Liver (tissue), 9 donors: ENCODE measurements around the gene ANKFN1. TPM values are rescaled to one million over a fixed set of nuclear protein-coding genes. Genes with fewer than 3 reads are reported as not detected.
A peak's percentile ranks its signal among the peaks of the same experiment; 100 is the strongest.

Experiments
- DNase-seq: peaks from one replicate; pipeline ENCODE4 v3.0.0-alpha.2; 2017; ENCODE audit warnings: low spot score
- H3K27ac ChIP-seq, 2 donors: one replicate each; pipeline ENCODE4 v1.7.0; 2013; ENCODE audit warnings: inconsistent platforms in 2 of 2, low read length in 2 of 2, control low read depth in 1 of 2, low read depth in 1 of 2, mild to moderate bottlenecking in 1 of 2
- H3K27me3 ChIP-seq, 4 donors: one replicate each; pipeline versions ENCODE4 v1.6.1 to v1.7.0; 2013; ENCODE audit warnings: low read length in 3 of 4, inconsistent platforms in 1 of 4, mild to moderate bottlenecking in 1 of 4, moderate library complexity in 1 of 4; ENCODE audit not compliant: control insufficient read depth in 4 of 4, insufficient read depth in 4 of 4
- H3K36me3 ChIP-seq, 4 donors: one replicate each; pipeline versions ENCODE4 v1.6.1 to v1.7.0; 2013; ENCODE audit warnings: low read length in 3 of 4, mild to moderate bottlenecking in 3 of 4, low read depth in 1 of 4, moderate library complexity in 1 of 4; ENCODE audit not compliant: control insufficient read depth in 4 of 4, insufficient read depth in 3 of 4
- H3K4me1 ChIP-seq, 4 donors: one replicate each; pipeline versions ENCODE4 v1.6.1 to v1.7.0; 2013; ENCODE audit warnings: low read length in 3 of 4, mild to moderate bottlenecking in 3 of 4, moderate library complexity in 1 of 4; ENCODE audit not compliant: control insufficient read depth in 4 of 4, insufficient read depth in 4 of 4
- H3K4me3 ChIP-seq, 3 donors: one replicate each; pipeline versions ENCODE4 v1.6.1 to v1.7.0; 2013; ENCODE audit warnings: low read length in 3 of 3, control low read depth in 1 of 3, low read depth in 1 of 3, mild to moderate bottlenecking in 1 of 3
- H3K9ac ChIP-seq, 2 donors: one replicate each; pipeline ENCODE4 v1.7.0; 2013; ENCODE audit warnings: low read length in 2 of 2, mild to moderate bottlenecking in 2 of 2, moderate library complexity in 2 of 2, control low read depth in 1 of 2, low read depth in 1 of 2
- H3K9me3 ChIP-seq, 4 donors: one replicate each; pipeline versions ENCODE4 v1.6.1 to v1.7.0; 2013; ENCODE audit warnings: low read length in 3 of 4; ENCODE audit not compliant: control insufficient read depth in 4 of 4
- FOXA1 ChIP-seq: IDR thresholded peaks from 2 replicates; pipeline ENCODE4 v1.6.1; 2016; ENCODE audit warnings: antibody characterized with exemption
- FOXA2 ChIP-seq: IDR thresholded peaks from 2 replicates; pipeline ENCODE4 v1.6.1; 2016; ENCODE audit warnings: antibody characterized with exemption
- GABPA ChIP-seq, 2 donors: IDR thresholded peaks in 1 of 2; conservative IDR thresholded peaks in 1 of 2; 2 replicates each; pipeline ENCODE4 v1.6.1; 2016; ENCODE audit warnings: antibody characterized with exemption in 2 of 2, mild to moderate bottlenecking in 1 of 2, moderate library complexity in 1 of 2
- HNF4A ChIP-seq, 2 donors: conservative IDR thresholded peaks; 2 replicates each; pipeline ENCODE4 v1.6.1; 2016; ENCODE audit warnings: antibody characterized with exemption in 2 of 2, mild to moderate bottlenecking in 2 of 2
- HNF4G ChIP-seq: IDR thresholded peaks from 2 replicates; pipeline ENCODE4 v1.6.1; 2016; ENCODE audit warnings: antibody characterized with exemption
- JUND ChIP-seq, 2 donors: IDR thresholded peaks; 2 replicates each; pipeline ENCODE4 v1.6.1; 2016; ENCODE audit warnings: antibody characterized with exemption in 2 of 2
- NR2F2 ChIP-seq: IDR thresholded peaks from 2 replicates; pipeline ENCODE4 v1.6.1; 2016; ENCODE audit warnings: antibody characterized with exemption
- RAD21 ChIP-seq, 2 donors: IDR thresholded peaks; 2 replicates each; pipeline ENCODE4 v1.6.1; 2016; ENCODE audit warnings: antibody characterized with exemption in 2 of 2, mild to moderate bottlenecking in 2 of 2
- RXRA ChIP-seq, 2 donors: IDR thresholded peaks; 2 replicates each; pipeline ENCODE4 v1.6.1; 2017 to 2018; ENCODE audit warnings: antibody characterized with exemption in 2 of 2, mild to moderate bottlenecking in 1 of 2
- TAF1 ChIP-seq: conservative IDR thresholded peaks from 2 replicates; pipeline ENCODE4 v1.6.1; 2016; ENCODE audit warnings: antibody characterized with exemption, mild to moderate bottlenecking
- WGBS: extraction: QIAGEN DNeasy Blood & Tissue Kit; methylation state at CpG from one replicate; pipeline ENCODE4 v1.1.7; 2013; 5-methylcytosine and 5-hydroxymethylcytosine counted together
- polyA plus RNA-seq, 2 donors: library from polyadenylated mRNA; stranded (reverse) in 1 of 2; unstranded in 1 of 2; fragments of 200-250 nt in 1 of 2; fragments of >200 nt in 1 of 2; fragmentation: Nextera tagmentation in 1 of 2; extraction: Ambion mirVana in 1 of 2; gene quantifications; one replicate each; pipeline versions ENCODE4 v1.2.1 to v1.2.3, GENCODE V29; 2013 to 2015
- total RNA-seq, 2 donors: library from RNA; depleted of rRNA; stranded (reverse); fragments of >200 nt; gene quantifications; one replicate each; pipeline ENCODE4 v1.2.3, GENCODE V29; 2014
- TF ChIP-seq, protein P1 (sequence below): IDR thresholded peaks from 2 replicates; pipeline ENCODE4 v1.6.1; 2016; ENCODE audit warnings: antibody characterized with exemption
- TF ChIP-seq, protein P2 (sequence below): IDR thresholded peaks from 2 replicates; pipeline ENCODE4 v1.6.1; 2016; ENCODE audit warnings: antibody characterized with exemption, mild to moderate bottlenecking
- TF ChIP-seq, protein P3 (sequence below): IDR thresholded peaks from 2 replicates; pipeline ENCODE4 v1.6.1; 2016; ENCODE audit warnings: antibody characterized with exemption
- TF ChIP-seq, protein P4 (sequence below): fragments of 150-350 bp; IDR thresholded peaks from 2 replicates; pipeline ENCODE4 v1.5.1; 2017; ENCODE audit warnings: improper control_type of control experiment, low read depth, low read length; ENCODE audit not compliant: missing input control
- donor health status: healthy.
- donor health status: healthy.
- donor health status: healthy.
- donor health status: healthy.
- donor health status: healthy.

ANKFN1 gene
- total and polyA plus RNA-seq, 4 donors: not detected

DNA sequence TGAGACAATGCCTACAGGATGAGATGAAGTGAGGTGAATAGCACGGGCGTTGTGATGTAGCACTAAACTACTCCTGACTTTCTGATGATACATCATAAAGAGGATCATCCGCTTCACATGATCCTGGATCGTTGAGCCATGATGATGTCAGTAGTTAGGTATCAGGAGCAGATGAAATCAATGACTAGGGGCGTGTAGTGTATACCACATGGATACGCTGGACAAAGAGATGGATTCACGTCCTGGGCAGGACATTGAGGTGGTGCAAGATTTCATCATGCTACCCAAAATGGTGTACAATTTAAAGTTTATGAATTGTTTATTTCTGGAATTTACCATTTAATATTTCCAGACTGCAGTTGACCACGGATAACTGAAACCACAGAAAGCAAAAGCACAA is 156.6 kb downstream of the ANKFN1 start:
- no peaks in the 10 kb centered on the region for H3K9me3 ChIP-seq
- WGBS: 84% methylated on average over 8 of the region's 8 CpGs
- H3K27ac ChIP-seq: no peak overlapping the region
- H3K36me3 ChIP-seq: no peaks in the 10 kb centered on the region
- no peak overlapping the region for H3K4me3 ChIP-seq
- H3K4me1 ChIP-seq: no peaks in the 10 kb centered on the region
- DNase-seq: no peak
- TF ChIP-seq NR2F2 (no peak), HNF4G (no peak), RAD21 (IDR thresholded peaks at IDR 0.05) (no peak)
- no peaks in the 10 kb centered on the region for H3K27me3 ChIP-seq
- H3K9ac ChIP-seq: no peak overlapping the region

DNA sequence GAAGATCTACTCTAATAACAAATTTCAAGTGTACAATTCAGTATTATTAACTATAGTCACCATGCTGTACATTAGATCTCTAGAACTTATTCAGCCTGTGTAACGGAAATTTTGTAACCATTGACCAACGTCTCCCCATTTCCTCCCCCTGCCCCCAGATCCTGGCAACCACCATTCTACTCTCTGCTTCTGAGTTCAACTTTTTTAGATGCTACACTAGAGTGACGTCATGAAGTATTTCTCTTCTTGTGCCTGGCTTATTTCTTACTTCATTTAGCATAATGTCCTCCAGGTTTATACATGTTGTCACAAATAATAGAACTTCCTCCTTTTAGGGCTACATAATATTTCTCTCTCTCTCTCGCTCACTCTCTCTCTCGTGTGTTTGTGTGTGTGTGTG is 157.5 kb downstream of the ANKFN1 start:
- Histone ChIP-seq H3K9ac (no peak overlapping the region), H3K36me3 (no peaks in the 10 kb centered on the region), H3K4me3 (no peak overlapping the region), H3K27ac (no peak overlapping the region), H3K4me1 (no peaks in the 10 kb centered on the region), H3K9me3 (no peaks in the 10 kb centered on the region), H3K27me3 (no peaks in the 10 kb centered on the region)
- no peak for DNase-seq
- WGBS: 64% methylated on average over 5 of the region's 5 CpGs
- TF ChIP-seq, protein P1, sequence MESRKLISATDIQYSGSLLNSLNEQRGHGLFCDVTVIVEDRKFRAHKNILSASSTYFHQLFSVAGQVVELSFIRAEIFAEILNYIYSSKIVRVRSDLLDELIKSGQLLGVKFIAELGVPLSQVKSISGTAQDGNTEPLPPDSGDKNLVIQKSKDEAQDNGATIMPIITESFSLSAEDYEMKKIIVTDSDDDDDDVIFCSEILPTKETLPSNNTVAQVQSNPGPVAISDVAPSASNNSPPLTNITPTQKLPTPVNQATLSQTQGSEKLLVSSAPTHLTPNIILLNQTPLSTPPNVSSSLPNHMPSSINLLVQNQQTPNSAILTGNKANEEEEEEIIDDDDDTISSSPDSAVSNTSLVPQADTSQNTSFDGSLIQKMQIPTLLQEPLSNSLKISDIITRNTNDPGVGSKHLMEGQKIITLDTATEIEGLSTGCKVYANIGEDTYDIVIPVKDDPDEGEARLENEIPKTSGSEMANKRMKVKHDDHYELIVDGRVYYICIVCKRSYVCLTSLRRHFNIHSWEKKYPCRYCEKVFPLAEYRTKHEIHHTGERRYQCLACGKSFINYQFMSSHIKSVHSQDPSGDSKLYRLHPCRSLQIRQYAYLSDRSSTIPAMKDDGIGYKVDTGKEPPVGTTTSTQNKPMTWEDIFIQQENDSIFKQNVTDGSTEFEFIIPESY: no peak
- TF ChIP-seq FOXA1 (no peak), FOXA2 (no peak), HNF4G (no peak), GABPA (IDR thresholded peaks at IDR 0.05 in 1 of 2, conservative IDR thresholded peaks at IDR 0.05 in 1 of 2) (no peak), RAD21 (IDR thresholded peaks at IDR 0.05) (no peak), RXRA (IDR thresholded peaks at IDR 0.05) (no peak), HNF4A (conservative IDR thresholded peaks at IDR 0.05) (no peak)
- TF ChIP-seq, protein P2, sequence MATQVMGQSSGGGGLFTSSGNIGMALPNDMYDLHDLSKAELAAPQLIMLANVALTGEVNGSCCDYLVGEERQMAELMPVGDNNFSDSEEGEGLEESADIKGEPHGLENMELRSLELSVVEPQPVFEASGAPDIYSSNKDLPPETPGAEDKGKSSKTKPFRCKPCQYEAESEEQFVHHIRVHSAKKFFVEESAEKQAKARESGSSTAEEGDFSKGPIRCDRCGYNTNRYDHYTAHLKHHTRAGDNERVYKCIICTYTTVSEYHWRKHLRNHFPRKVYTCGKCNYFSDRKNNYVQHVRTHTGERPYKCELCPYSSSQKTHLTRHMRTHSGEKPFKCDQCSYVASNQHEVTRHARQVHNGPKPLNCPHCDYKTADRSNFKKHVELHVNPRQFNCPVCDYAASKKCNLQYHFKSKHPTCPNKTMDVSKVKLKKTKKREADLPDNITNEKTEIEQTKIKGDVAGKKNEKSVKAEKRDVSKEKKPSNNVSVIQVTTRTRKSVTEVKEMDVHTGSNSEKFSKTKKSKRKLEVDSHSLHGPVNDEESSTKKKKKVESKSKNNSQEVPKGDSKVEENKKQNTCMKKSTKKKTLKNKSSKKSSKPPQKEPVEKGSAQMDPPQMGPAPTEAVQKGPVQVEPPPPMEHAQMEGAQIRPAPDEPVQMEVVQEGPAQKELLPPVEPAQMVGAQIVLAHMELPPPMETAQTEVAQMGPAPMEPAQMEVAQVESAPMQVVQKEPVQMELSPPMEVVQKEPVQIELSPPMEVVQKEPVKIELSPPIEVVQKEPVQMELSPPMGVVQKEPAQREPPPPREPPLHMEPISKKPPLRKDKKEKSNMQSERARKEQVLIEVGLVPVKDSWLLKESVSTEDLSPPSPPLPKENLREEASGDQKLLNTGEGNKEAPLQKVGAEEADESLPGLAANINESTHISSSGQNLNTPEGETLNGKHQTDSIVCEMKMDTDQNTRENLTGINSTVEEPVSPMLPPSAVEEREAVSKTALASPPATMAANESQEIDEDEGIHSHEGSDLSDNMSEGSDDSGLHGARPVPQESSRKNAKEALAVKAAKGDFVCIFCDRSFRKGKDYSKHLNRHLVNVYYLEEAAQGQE: no peak

DNA sequence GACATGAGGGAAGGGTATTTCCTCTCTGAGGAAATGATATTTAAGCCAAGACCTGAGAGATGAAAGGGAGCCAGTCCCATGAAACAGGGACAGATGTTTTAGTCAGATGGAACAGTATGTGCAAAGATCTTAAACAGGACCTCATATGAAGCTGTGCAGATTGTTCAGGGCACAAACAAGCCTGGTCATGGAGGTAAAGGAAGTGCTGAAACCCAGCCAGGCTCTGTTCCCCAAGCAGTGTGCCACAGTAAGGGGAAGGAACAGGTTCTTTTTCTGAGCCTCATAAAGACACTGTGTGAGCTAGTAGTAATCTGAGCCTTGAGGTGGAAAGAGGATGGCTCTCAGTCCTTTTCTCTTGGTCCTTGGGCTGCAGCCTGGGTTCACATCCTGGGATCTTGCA is 159.9 kb downstream of the ANKFN1 start:
- Histone ChIP-seq H3K9ac (no peak overlapping the region), H3K4me3 (no peak overlapping the region), H3K4me1 (no peaks in the 10 kb centered on the region), H3K27ac (peak overlapping the region in 1 of 2 donors; percentile 29), H3K9me3 (no peaks in the 10 kb centered on the region), H3K36me3 (no peaks in the 10 kb centered on the region), H3K27me3 (no peaks in the 10 kb centered on the region)
- no peak for DNase-seq
- TF ChIP-seq, protein P3, sequence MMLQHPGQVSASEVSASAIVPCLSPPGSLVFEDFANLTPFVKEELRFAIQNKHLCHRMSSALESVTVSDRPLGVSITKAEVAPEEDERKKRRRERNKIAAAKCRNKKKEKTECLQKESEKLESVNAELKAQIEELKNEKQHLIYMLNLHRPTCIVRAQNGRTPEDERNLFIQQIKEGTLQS: no peak
- TF ChIP-seq JUND (IDR thresholded peaks at IDR 0.05) (no peak), RXRA (IDR thresholded peaks at IDR 0.05) (no peak), HNF4A (conservative IDR thresholded peaks at IDR 0.05) (no peak), TAF1 (no peak)
- TF ChIP-seq, protein P4, sequence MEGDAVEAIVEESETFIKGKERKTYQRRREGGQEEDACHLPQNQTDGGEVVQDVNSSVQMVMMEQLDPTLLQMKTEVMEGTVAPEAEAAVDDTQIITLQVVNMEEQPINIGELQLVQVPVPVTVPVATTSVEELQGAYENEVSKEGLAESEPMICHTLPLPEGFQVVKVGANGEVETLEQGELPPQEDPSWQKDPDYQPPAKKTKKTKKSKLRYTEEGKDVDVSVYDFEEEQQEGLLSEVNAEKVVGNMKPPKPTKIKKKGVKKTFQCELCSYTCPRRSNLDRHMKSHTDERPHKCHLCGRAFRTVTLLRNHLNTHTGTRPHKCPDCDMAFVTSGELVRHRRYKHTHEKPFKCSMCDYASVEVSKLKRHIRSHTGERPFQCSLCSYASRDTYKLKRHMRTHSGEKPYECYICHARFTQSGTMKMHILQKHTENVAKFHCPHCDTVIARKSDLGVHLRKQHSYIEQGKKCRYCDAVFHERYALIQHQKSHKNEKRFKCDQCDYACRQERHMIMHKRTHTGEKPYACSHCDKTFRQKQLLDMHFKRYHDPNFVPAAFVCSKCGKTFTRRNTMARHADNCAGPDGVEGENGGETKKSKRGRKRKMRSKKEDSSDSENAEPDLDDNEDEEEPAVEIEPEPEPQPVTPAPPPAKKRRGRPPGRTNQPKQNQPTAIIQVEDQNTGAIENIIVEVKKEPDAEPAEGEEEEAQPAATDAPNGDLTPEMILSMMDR: no peak
- TF ChIP-seq, protein P2: no peak
- TF ChIP-seq, protein P1: no peak
